ENCODE measurements around the gene IFI44. TPM values are rescaled to one million over a fixed set of nuclear protein-coding genes. Genes with fewer than 3 reads are reported as not detected.

IFI44 gene
- total RNA-seq, 4 donors from 2014 or later, result 6.7 to 12.5 (median 10.9) TPM

DNA sequence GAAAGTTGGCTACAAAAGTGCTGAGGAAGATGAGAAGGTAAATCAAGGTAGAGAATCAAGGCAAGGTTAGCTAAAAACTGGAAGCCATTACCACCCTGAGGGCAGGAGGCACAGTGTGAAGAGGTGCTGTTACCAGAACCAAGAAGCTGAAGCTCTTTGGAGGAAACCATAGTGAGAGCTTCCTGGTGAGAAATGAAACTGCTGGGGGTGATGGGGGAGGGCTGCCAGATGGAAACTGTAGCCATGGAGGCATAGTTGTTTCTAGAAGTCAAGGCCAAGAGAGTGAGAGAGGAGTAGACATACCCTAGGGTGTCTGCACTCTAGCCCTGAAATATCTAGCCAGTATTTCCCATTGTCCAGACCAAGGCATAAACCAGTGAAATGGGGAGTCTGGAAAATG lies 28.7 kb downstream of the IFI44 start:
- H3K4me1 ChIP-seq, result no peaks in the 10 kb centered on the region
- no peak overlapping the region for H3K27ac ChIP-seq (replicated peaks in 1 of 4)
- H3K4me3 ChIP-seq, result no peak overlapping the region
- intact Hi-C loops (cut with DNase I), result loop anchor here (5.0 kb wide), 1 partner anchor 531 kb away; no protein-coding TSS in a partner anchor
- no peak for DNase-seq (ENCODE audit: extremely low spot score)
- no peaks in the 10 kb centered on the region for H3K9me3 ChIP-seq
- TF ChIP-seq POLR2A (IDR thresholded peaks at IDR 0.05; ENCODE audit: low read depth), result no peak
- H3K27me3 ChIP-seq, result no peaks in the 10 kb centered on the region
- no peaks in the 10 kb centered on the region for H3K36me3 ChIP-seq

DNA sequence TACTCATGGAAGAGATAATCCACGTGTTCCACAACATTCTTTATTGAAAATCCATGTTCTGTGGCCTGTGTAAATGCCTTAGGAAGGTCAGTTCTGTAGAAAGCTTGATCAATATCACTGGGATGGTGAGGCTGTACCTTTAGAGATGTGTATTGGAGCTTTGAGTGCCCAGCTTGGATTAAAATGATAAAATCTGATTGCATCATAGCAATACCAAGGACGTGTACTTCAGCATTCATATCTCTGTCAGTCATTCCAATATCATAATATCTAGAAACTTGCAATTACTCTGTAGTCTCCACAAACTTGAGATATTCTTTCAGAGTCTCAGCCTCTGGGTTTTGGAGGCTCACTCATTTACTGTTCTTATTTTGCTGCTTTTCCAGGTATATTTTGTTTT lies 31.6 kb downstream of the IFI44 start:
- Histone ChIP-seq H3K27ac (replicated peaks in 1 of 4) (no peak overlapping the region), H3K36me3 (no peaks in the 10 kb centered on the region), H3K27me3 (no peaks in the 10 kb centered on the region), H3K4me1 (no peaks in the 10 kb centered on the region), H3K9me3 (no peaks in the 10 kb centered on the region), H3K4me3 (no peak overlapping the region)
- 67% methylated on average over 2 of the region's 2 CpGs for WGBS
- intact Hi-C loops (cut with DNase I), result no loop called here
- DNase-seq (ENCODE audit: extremely low spot score), result no peak
- TF ChIP-seq POLR2AphosphoS5 (IDR thresholded peaks at IDR 0.05) (no peak), POLR2A (IDR thresholded peaks at IDR 0.05; ENCODE audit: low read depth) (no peak), EP300 (IDR thresholded peaks at IDR 0.05) (no peak)
- TF ChIP-seq, protein P1, sequence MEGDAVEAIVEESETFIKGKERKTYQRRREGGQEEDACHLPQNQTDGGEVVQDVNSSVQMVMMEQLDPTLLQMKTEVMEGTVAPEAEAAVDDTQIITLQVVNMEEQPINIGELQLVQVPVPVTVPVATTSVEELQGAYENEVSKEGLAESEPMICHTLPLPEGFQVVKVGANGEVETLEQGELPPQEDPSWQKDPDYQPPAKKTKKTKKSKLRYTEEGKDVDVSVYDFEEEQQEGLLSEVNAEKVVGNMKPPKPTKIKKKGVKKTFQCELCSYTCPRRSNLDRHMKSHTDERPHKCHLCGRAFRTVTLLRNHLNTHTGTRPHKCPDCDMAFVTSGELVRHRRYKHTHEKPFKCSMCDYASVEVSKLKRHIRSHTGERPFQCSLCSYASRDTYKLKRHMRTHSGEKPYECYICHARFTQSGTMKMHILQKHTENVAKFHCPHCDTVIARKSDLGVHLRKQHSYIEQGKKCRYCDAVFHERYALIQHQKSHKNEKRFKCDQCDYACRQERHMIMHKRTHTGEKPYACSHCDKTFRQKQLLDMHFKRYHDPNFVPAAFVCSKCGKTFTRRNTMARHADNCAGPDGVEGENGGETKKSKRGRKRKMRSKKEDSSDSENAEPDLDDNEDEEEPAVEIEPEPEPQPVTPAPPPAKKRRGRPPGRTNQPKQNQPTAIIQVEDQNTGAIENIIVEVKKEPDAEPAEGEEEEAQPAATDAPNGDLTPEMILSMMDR (IDR thresholded peaks at IDR 0.05), result no peak

DNA sequence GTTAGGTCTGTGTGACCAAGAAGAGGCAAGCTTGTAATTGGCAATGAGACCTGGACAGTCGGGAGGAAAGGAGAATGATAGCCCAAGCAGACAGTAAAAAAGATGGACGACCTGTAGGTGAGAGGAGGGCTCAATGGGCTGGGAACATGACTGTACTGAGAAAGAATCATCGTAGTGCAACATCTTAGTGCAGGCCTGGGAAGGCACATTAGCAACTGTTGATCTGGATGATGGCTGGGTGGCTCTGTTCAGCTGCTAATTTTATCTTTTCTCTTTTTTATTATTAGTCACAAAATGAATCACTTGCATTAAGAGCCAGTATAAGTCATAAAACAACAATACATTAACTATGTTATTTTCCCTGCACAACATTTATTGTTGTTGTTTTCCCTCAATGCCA lies 32.9 kb downstream of the IFI44 start:
- intact Hi-C loops (cut with DNase I), result no loop called here
- DNase-seq (ENCODE audit: extremely low spot score), result no peak
- no peaks in the 10 kb centered on the region for H3K4me1 ChIP-seq
- H3K27ac ChIP-seq (replicated peaks in 1 of 4), result no peak overlapping the region
- WGBS, result 79% methylated on average over 3 of the region's 3 CpGs
- TF ChIP-seq EP300 (IDR thresholded peaks at IDR 0.05) (no peak), POLR2A (IDR thresholded peaks at IDR 0.05; ENCODE audit: low read depth) (no peak), POLR2AphosphoS5 (IDR thresholded peaks at IDR 0.05) (no peak)
- TF ChIP-seq, protein P1 (IDR thresholded peaks at IDR 0.05), result no peak
- no peaks in the 10 kb centered on the region for H3K27me3 ChIP-seq
- H3K4me3 ChIP-seq, result no peak overlapping the region
- H3K36me3 ChIP-seq, result no peaks in the 10 kb centered on the region
- no peaks in the 10 kb centered on the region for H3K9me3 ChIP-seq

DNA sequence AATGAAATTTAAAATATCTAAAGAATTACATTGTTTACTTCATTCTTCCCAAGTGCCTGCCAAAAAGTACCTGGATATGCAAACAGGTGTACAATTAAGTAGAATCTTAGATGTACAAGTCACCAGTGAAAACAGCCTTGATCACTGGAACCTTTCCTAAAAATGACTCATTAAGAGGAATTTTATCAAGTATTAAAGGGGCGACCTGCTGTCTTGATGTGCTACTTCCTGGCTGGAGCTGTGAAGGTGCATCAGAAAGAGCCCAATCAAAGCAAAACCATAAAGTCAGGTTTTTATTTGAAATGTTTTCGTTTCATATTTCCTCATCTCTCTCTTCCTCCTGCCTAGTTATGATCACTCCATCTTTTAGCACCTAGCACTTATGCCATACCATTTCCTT lies 33.4 kb downstream of the IFI44 start:
- TF ChIP-seq, protein P1 (IDR thresholded peaks at IDR 0.05), result no peak
- TF ChIP-seq POLR2A (IDR thresholded peaks at IDR 0.05; ENCODE audit: low read depth), result no peak
- no peak for TF ChIP-seq POLR2AphosphoS5 (IDR thresholded peaks at IDR 0.05)
- no peak for TF ChIP-seq EP300 (IDR thresholded peaks at IDR 0.05)
- no peaks in the 10 kb centered on the region for H3K4me1 ChIP-seq
- no peaks in the 10 kb centered on the region for H3K9me3 ChIP-seq
- H3K36me3 ChIP-seq, result no peaks in the 10 kb centered on the region
- no peak for DNase-seq (ENCODE audit: extremely low spot score)
- WGBS, result 89% methylated on average over 2 of the region's 2 CpGs
- H3K4me3 ChIP-seq, result no peak overlapping the region
- no peaks in the 10 kb centered on the region for H3K27me3 ChIP-seq
- H3K27ac ChIP-seq (replicated peaks in 1 of 4), result no peak overlapping the region
- intact Hi-C loops (cut with DNase I), result no loop called here

DNA sequence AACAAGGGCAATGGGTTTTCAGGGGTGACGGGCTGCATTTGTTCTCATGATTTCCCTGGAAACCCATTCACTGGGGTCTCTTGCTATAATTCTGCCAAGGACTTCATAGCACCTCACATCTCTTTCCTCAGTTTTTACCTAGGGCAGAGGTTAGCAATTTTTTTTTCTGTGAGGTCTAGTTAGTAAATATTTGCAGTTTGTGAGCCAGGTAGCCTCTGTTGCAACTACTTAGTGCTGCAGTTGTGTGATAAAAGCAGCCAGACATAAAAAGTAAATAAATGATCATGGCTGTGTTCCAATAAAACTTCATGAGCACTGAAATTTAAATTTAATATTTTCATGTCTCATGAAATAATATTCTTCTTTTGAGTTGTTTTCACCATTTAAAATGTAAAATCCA lies 37.7 kb downstream of the IFI44 start:
- 92% methylated on average over 1 of the region's 1 CpG for WGBS

More for the DNA sequence above, 37.7 kb downstream of the IFI44 start:
- H3K9me3 ChIP-seq, result no peaks in the 10 kb centered on the region
- intact Hi-C loops (cut with DNase I), result no loop called here
- no peak overlapping the region for H3K4me3 ChIP-seq
- H3K27me3 ChIP-seq, result no peaks in the 10 kb centered on the region
- no peaks in the 10 kb centered on the region for H3K36me3 ChIP-seq
- H3K4me1 ChIP-seq, result peaks cover 0 to 5% (median 0%) of the 10 kb centered on the region in 4 donors
- no peak for TF ChIP-seq EP300 (IDR thresholded peaks at IDR 0.05)
- TF ChIP-seq POLR2AphosphoS5 (IDR thresholded peaks at IDR 0.05), result no peak
- TF ChIP-seq, protein P1 (IDR thresholded peaks at IDR 0.05), result no peak
- TF ChIP-seq POLR2A (IDR thresholded peaks at IDR 0.05; ENCODE audit: low read depth), result no peak
- no peak overlapping the region for H3K27ac ChIP-seq (replicated peaks in 1 of 4)
- no peak for DNase-seq (ENCODE audit: extremely low spot score)

Measured in esophagus muscularis mucosa (tissue), 4 donors.